Activated CD8-positive, alpha-beta memory T cell treated with anti-CD3 and anti-CD28 coated beads, Interleukin-2, amount 50 U/mL, for 24 hours (primary cell): ENCODE results near the gene KRT222.
A peak's percentile ranks its signal among the peaks of the same experiment; 100 is the strongest.

Source experiments
- DNase-seq: peaks from one replicate; pipeline ENCODE4 v3.0.0-alpha.2; 2020; ENCODE audit errors: extremely low read depth

KRT222 gene

DNA sequence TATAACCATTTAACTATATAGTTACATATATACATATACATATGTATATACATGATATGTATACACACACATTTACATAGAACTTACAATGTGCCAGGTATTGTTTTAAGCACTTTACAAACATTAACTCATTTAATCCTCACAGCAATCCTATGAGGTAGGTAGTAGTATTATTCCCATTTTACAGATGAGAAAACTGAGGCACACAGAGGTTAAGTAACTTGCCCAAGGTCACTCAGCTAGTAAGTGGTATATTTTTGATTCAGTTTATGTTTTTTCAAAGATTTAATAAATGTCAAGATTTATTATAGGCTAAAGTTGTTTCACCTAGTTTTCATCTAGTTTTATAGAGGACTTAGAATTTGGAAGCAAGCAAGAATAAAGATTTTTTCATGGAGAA lies 6.6 kb downstream of the KRT222 start:
- no peak for DNase-seq

DNA sequence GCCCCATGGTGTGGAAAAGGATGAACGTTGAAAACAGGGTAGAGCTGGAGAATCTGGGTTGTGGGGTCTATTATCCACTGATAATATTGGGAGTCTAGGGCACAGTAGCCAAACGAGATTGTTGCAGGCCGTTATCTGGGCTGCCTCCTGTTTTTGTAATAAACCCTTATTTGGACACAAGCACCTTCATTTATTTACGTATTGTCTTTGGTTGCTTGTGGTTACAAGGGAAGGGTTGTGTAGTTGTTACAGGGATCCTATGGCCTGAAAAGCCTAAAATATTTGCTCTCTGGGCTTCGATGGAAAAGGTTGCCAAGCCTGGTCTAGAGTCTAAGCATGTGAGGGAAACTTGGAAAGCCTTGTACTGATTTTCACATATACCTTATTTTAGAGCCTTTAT lies 13.0 kb downstream of the KRT222 start:
- no peak for DNase-seq

DNA sequence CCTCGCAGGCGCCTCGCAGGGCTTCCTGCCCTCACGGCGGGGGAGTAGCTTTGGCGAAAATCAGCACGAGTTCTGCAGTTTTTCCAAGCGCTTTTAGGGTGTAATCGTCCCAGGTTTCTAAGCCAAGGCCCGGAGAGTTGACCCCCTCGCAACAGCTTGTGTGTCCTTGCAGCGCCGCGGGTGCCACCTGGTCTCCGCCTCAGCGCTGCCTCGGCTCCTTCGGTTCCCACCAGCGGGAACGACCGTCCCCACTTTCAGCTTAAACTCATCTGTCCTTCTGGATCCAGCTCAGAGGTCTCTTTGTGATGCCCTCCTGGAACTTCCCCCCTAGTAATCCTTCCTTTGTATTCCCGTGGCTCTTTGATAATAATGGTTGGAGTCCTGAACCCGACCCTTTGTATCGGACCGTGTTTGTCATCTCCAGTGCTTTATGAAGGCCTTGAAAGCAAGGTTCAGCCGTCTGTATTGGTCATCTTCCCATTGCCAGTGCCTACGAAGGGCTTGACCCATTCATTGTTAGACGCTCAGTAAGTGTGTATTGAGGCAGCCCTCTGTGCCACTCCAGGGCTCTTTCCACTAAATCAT lies 16.5 kb downstream of the KRT222 start:
- DNase-seq: no peak

DNA sequence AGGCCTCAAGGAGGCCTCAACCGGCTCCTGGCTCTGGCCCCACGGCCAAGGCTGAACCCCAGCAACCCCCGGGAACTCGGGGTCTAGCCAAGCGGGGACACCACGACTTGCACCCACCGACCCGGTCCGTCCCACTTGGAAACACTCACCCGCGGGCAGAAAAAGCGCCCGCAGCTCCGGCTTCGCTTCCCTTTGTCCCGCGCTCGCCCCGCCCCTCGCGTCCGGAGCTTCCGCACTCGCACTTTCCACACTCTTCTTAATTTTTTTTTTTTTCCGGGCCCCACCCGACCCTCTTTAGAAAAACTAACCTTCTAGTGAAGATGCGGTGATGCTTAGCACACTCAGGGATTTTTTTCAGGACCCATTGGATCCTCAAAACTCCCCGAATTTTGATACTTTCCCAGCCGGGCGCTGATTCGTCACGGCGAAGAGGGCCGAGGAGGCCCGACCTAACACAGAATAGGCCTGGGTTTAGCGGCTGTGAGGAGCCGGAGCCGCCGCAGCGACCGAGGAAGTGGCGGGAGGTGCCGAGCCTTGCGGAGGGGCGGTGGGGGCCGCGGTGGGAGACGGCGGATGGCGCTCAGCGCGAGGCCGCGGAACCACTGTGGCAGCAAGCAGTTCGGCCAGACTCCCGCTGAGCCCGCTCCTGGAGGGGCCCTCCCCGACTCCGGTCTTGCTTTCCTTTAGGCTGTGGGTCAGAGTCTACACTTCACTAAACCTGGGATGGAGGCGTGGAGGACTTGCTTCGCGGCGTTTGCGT lies 17.2 kb downstream of the KRT222 start, which contains the start of gene SMARCE1:
Gene SMARCE1 (minus strand): TSS at position 195 of the 760 bp plus-strand sequence. CDS start 2,016 bp downstream, outside the sequence.
- peak; percentile 24 for DNase-seq

- DNase-seq: no peak
Observed at GRCh38 chr17:40646791-40647623, 18.0 kb downstream of the KRT222 start.

DNA sequence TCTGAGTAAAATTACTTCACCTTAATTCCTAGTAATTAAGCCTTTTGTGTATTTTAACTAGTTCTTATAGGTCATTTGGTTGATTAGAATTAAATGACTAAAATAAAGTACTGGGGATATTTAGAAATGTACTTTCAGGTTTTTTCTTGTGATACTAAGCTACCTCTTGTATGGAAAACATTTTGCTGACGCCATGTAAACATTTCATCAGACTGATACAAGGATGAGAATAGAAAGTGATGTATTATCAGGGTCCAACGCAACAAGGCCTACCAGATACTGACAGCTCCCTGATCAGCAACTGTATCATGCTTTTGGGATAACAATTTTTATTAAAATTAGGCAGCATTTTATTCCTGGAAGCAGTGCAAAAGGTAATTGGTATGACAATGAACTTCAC lies 19.0 kb downstream of the KRT222 start:
- DNase-seq: no peak

DNA sequence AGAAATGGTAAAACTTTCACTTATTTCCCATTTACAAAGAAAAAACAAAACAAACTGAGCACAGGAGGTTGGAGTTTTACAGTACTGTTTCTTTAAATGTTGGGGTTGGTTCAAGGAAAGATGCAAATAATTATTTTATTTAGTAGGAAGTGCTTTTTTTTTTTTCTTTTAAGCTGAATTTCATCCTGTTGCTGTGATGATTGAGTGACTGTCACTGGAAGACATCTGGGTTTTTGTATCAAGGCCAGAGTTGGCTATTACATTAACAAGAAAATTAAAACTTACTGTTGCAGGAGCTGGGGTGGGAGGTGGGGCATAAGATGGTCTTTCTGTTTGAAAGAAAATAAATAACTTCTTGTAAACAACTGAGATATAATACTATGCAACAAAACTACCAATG lies 19.7 kb downstream of the KRT222 start:
- no peak for DNase-seq

- no peak for DNase-seq
Observed at GRCh38 chr17:40637931-40638330, 27.0 kb downstream of the KRT222 start.

DNA sequence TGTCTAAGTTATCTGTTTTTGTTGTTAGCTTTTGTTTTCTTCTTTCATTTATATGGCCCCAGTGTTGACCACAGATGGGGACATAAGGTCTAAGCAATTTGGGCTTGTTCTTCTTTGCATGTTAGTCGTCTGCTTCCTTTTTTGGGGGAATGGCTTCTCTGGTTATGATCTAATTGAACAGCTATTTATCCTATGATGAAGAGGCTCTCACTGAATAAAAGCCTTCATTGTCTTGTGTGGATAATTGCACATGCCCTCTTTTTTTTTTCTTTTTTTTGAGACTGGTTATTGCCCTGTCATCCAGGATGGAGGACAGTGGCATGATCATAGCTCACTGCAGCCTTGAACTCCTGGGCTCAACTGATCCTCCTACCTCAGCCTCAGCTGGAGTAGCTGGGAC lies 31.1 kb downstream of the KRT222 start:
- DNase-seq: no peak

DNA sequence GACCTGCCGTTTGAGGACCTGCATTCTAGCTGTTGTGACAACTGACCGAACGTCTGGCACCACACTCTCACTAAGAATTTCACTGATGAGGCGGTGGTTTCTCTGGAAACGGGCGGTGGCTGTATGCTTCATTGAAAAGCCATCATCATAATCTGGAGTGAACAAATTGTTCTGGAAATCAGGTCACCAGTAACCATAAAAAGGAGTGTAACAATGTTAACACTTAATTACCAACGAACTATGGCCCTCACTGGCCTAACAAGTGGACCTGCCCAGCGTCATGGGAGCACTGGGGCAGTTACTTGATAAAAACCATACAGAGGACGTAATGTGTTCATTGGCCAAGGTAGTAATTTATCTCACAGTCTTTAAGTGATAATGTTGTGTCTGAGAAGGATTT lies 32.8 kb downstream of the KRT222 start:
- DNase-seq: no peak

GRCh38 chr17:40629842-40630241 lies 35.1 kb downstream of the KRT222 start:
- no peak for DNase-seq

DNA sequence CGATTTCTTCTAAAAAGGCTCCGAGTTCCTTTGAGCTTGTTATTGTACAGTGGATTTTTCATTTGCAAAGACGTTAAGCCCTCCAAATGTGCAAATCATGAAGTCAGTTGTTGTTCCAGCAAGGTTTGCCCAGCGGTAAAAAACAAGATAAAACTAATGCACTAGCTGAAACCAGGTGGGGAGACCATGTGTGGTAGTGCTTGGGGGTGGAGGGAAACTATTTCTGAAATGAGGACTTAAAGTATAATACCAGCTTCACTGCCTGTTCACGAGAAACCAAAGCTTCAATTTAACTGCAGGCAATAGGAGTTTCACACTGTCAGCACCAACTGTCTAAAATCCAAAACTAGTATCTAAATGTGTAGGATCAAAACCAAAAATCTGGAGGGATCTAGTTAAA lies 39.7 kb downstream of the KRT222 start:
- no peak for DNase-seq

GRCh38 chr17:40623419-40624210 lies 41.4 kb downstream of the KRT222 start:
- no peak for DNase-seq

DNA sequence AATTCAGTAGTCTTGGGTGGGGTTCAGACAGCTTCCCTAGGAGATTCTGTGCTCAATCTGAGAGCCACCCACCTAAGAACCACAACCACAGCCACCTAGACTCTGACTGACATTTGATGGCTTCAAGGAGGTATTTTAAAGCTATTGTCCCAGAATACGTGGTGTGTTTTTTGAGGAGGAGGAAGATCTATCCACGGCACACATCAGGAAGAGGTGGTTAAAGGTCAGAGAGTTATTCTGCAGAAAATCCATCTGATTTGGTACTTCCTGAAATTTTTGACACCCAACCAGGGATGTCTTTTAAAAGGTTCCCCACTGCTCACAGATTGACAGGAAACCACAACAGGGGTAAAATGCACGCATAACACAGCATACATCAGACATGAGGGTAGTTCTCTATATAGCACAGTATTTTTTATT lies 42.5 kb downstream of the KRT222 start:
- DNase-seq: no peak

DNA sequence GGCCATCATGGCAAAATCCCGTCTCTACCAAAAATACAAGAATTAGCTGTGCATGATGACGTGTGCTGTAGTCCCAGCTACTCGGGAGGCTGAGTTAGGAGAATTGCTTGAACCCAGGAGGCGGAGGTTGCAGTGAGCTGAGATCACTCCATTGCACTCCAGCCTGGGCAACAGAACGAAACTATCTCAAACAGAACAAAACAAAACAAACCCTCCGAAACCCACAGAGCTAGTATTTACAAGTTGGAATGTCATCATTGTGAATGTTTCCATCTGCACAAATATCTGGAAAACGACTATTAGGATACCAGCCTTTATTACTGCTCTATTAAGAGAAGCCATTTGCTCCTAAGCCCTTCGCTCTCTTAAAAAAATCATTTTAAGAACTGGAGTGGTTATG lies 43.4 kb downstream of the KRT222 start:
- no peak for DNase-seq

DNA sequence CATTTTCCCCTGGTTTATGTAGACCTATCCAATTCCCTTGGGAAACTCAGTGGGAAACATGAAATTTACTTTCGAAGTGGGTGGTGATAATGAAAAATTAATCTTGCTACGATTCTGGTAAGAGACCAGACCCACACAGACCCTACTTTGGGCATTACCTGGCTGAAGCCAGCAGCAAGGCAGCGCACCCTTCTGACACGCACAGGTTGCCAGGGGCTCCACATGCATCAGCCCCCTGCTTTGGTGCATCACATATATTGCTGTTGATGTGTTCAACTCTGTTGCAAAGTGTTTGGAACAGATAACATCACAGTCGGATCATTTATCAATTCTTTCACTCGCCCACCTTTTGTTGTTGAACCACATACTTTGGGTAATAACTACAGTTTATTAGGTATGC lies 44.0 kb downstream of the KRT222 start:
- DNase-seq: no peak

DNA sequence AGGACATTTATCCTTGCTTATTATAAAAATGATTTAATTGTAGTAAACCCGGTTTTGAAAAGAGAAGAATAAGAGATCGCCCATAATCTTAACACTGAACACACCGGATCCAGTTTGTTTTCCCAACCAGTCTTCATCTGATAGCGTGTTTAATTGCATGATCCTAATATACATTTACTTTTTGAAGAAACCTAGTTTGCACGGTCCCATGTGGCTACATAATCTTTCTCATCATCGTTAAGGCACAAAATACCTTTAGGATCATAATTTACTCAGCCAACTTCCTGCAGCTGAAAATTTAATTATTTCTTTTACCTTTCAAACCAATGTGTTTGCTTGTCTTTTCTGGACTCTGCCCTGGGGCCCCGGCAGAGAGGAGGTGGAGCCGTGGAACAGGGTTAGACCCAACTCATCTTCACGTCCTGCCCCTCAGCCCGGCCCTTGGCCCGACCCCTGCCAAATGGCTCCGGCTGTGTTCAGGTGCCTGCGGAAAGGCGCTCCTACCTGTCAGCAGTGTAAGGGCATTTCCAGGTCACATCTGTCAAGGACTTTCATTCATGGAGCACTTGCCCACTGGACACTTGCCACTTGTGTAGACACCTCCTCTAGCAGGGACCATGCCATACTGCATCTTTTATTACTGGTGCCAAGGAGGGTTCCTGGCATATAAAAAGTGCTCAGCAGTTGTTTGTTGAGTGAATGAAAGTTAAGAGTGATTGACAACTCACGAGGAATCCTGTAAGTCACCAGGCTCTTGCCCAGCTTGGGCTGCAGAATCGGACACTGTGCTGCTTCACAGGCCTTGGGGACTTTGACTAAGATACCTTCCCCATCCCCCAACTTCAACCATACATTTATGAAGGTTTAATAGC lies 46.0 kb downstream of the KRT222 start:
- no peak for DNase-seq

DNA sequence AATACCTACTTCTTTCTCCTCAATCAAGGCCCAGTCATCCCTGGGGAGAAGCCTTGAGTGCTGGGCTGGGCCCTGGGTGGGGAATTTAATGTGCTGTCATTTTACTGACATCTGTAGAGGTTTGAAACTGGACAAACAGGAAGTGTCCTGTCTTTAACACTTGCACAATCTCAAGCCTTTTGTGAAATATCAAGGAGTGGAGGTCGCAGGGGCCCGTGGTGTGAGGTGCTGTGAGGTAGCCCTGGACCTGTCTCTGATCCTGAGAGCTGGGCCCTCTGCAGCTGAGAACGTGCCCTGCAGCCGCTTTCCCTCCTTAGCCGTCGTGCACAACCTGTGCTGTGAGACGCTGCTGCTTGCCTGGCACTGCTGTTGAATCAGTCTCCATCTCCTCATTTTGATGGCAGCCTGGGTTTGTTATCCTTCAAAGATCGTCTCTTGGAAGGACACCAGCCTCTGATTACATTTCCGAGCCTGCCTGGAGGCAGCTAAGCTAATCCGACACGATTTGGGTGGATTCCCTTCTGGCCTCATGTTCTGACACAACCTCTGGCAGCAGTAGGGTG lies 47.2 kb downstream of the KRT222 start:
- no peak for DNase-seq

- no peak for DNase-seq
Observed at GRCh38 chr17:40616592-40616991, 48.4 kb downstream of the KRT222 start.

DNA sequence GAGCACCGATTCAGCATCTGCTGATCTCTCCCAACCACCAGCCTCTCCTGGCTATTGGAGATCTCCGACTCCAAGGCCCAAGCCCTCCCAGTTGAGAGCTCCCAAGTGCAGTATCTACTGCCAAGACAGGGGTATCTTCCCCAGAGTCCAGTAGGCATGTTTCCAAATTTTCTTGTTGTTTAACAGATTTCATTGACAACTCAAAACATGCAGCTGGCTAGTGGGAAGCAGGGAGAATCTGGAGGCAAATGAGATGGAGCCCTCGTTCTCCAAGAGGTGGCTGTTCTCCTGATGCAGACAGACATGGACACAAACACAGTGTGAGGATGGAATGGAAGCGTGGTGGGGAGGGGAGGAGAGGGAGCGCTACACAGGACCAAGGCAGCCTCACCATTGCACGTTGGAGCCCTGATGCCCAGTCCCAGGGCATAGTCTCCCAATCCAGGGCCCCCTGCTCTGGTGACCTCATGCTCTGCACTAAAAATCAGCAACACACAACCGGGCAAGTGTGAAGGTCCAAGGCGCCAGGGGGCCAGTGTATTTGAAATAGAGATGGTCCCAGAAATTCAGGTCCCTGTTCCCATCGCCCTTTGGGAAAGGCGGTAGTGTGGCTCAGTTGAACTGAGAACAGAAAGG lies 49.0 kb downstream of the KRT222 start:
- DNase-seq: no peak
